HAP-1 (cell line): ENCODE data around the gene BRWD1.

Experiments used
- DNase-seq, 2 experiments: peaks; one replicate each; pipeline ENCODE4 v3.0.0-alpha.2; 2016 to 2020; ENCODE audit warnings: low spot score in 2 of 2
- H3K27me3 ChIP-seq: fragments of 250-450 bp; sonication (Bioruptor Pico); 2 replicates; pipeline ENCODE4 v1.5.1; 2020; ENCODE audit warnings: low read depth, mild to moderate bottlenecking, moderate library complexity
- H3K36me3 ChIP-seq: fragments of 250-450 bp; sonication (Bioruptor Pico); replicated peaks from 2 replicates; pipeline ENCODE4 v1.5.1; 2020; ENCODE audit warnings: mild to moderate bottlenecking
- H3K4me1 ChIP-seq: fragments of 250-450 bp; sonication (Bioruptor Pico); 2 replicates; pipeline ENCODE4 v1.5.1; 2020; ENCODE audit warnings: mild to moderate bottlenecking
- H3K4me3 ChIP-seq: fragments of 250-450 bp; sonication (Bioruptor Pico); 2 replicates; pipeline ENCODE4 v1.5.1; 2020; ENCODE audit warnings: mild to moderate bottlenecking, moderate library complexity
- H3K9me3 ChIP-seq: fragments of 250-450 bp; sonication (Bioruptor Pico); 2 replicates; pipeline ENCODE4 v1.5.1; 2020; ENCODE audit warnings: mild to moderate bottlenecking, moderate library complexity
- in situ Hi-C: fragments of 300-500 bp; cut with MboI; formaldehyde crosslinking; loops from 3 replicates; pipeline ENCODE4 v1.14.3; 2020; ENCODE audit warnings: low sequenced_read_pairs, inconsistent platforms, mixed read lengths

BRWD1 gene

DNA sequence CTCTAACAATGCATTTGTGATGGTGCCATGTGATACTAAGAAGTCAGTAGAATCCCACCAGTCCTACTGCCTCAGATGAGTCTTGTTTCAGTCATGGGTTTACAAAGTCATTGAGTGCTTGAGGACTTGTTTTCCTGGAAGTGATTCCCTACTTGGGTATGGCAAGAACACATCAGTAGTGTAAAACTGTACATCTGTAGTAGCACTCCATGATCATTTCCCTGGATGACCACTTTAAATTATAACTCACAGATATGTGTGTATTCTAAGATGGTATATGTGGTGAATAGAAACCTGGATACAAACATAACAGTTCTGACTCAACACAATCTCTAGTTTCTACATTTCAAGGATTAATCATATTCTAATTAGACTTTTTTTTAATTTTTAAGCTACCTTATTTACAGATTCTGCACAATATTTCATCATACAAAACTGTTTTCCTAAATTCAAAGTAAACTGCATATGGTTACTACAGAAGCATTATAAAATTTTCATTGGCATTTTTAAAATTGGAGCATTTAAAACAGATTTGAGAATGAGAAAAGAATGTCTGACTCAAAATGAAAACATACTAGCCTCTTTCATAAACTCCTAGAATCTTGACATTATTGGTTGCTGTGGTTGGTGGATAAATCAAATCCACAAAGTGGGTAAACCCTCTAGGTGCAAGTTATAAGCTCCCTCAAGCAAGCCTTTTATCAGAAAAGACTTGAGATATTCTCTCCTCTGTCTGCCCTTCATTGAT lies 123.4 kb downstream of the BRWD1 start:
- Histone ChIP-seq H3K9me3 (no peaks in the 10 kb centered on the region), H3K27me3 (no peaks in the 10 kb centered on the region), H3K4me1 (peaks cover 7% of the 10 kb centered on the region), H3K36me3 (peaks cover 7% of the 10 kb centered on the region), H3K4me3 (no peak overlapping the region)
- in situ Hi-C loops, result loop anchor here (10.0 kb wide), 1 partner anchor 255 kb away; the partner anchor contains the start of gene LCA5L
- no peak for DNase-seq

DNA sequence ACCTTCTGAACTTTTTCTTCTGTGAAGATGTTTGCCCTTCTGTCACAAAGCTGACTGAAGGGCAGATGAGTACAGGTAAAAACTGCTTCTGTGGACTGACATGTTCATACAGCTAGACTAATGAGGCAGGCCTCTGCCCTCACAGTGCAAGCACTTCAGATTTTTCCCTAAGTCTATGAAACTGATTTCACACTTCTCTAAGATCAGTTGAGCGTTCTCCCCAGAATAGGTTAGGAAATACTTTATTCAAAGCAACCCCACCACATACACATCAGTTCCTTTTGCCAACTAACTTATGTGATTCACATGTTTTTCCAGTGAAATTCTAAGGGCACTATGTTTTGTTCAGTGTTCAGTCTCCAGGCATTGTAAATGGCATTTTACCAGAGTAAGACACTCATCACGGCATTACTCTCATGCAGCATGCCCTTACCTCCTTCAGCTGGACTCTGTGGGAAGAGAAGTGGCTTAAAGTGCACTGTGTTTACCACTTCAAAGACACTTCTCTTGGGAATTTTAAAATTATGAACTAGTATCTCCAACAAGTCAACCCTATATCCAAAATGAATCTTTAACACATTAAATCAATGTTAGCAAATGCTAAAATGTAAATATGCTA lies 124.8 kb downstream of the BRWD1 start:
- Histone ChIP-seq H3K4me1 (peaks cover 16% of the 10 kb centered on the region), H3K9me3 (no peaks in the 10 kb centered on the region), H3K27me3 (no peaks in the 10 kb centered on the region), H3K4me3 (no peak overlapping the region), H3K36me3 (no peaks in the 10 kb centered on the region)
- no peak for DNase-seq
- in situ Hi-C loops, result loop anchor here (10.0 kb wide), 1 partner anchor 256 kb away; the partner anchor contains the start of gene LCA5L

DNA sequence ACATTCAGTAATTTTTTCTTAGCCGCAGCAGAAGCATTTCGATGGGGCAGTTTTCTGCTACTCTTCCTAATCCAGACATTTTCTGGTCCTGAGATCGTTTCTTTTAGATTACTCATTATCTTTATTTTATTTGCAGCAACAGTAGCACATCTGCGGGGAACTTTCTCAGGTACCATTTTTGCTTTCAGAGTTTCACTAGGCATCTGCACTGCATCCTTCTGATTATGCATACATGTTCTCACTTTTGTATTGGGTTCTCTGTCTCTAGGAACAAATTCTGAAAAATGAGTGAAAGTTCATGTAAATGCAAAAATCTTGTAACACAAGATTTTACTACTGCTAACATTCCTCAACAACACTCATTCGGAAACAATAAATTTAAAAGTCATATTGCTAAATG lies 126.3 kb downstream of the BRWD1 start:
- DNase-seq, result no peak
- H3K9me3 ChIP-seq, result no peaks in the 10 kb centered on the region
- H3K4me3 ChIP-seq, result no peak overlapping the region
- H3K36me3 ChIP-seq, result no peaks in the 10 kb centered on the region; the same call in 1 of the 2 replicates
- peaks cover 16% of the 10 kb centered on the region for H3K4me1 ChIP-seq
- H3K27me3 ChIP-seq, result no peaks in the 10 kb centered on the region
- in situ Hi-C loops, result loop anchor here (10.0 kb wide), 1 partner anchor 258 kb away; the partner anchor contains the start of gene LCA5L

- Histone ChIP-seq H3K9me3 (no peaks in the 10 kb centered on the region), H3K36me3 (no peaks in the 10 kb centered on the region; the same call in 1 of the 2 replicates), H3K4me1 (peaks cover 17% of the 10 kb centered on the region), H3K4me3 (no peak overlapping the region), H3K27me3 (no peaks in the 10 kb centered on the region)
- DNase-seq, result no peak
- in situ Hi-C loops, result loop anchor here (10.0 kb wide), 1 partner anchor 258 kb away; the partner anchor contains the start of gene LCA5L
Observed at GRCh38 chr21:39186676-39187075, 126.8 kb downstream of the BRWD1 start.

DNA sequence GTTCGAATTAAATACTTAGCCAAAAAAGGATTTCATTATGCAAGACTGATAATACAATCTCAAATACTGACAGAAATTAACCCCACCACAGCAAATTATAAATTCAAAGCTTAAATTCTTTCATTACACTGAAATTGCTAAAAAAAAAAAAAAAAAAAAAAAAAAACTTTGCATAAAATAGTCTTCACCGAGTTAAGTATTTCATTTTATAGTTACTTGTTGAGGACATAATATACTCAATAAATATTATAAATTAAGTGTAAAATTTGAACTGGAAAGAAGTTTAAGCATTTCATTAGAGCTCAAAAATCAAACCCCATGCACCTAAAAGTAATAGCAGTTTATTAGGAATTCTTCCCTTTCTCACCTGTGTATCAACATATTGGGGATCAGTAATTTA lies 128.3 kb downstream of the BRWD1 start:
- no peak overlapping the region for H3K4me3 ChIP-seq
- H3K4me1 ChIP-seq, result peaks cover 24% of the 10 kb centered on the region
- in situ Hi-C loops, result loop anchor here (10.0 kb wide), 1 partner anchor 260 kb away; the partner anchor contains the start of gene LCA5L
- peaks cover 8% of the 10 kb centered on the region for H3K36me3 ChIP-seq
- no peak for DNase-seq
- H3K27me3 ChIP-seq, result no peaks in the 10 kb centered on the region
- no peaks in the 10 kb centered on the region for H3K9me3 ChIP-seq

GRCh38 chr21:39184050-39184980 lies 129.1 kb downstream of the BRWD1 start:
- DNase-seq, result no peak
- Histone ChIP-seq H3K4me1 (peaks cover 24% of the 10 kb centered on the region), H3K9me3 (no peaks in the 10 kb centered on the region), H3K27me3 (no peaks in the 10 kb centered on the region), H3K4me3 (peak overlapping the region; percentile 83), H3K36me3 (peaks cover 16% of the 10 kb centered on the region)
- in situ Hi-C loops, result loop anchor here (10.0 kb wide), 1 partner anchor 260 kb away; the partner anchor contains the start of gene LCA5L

DNA sequence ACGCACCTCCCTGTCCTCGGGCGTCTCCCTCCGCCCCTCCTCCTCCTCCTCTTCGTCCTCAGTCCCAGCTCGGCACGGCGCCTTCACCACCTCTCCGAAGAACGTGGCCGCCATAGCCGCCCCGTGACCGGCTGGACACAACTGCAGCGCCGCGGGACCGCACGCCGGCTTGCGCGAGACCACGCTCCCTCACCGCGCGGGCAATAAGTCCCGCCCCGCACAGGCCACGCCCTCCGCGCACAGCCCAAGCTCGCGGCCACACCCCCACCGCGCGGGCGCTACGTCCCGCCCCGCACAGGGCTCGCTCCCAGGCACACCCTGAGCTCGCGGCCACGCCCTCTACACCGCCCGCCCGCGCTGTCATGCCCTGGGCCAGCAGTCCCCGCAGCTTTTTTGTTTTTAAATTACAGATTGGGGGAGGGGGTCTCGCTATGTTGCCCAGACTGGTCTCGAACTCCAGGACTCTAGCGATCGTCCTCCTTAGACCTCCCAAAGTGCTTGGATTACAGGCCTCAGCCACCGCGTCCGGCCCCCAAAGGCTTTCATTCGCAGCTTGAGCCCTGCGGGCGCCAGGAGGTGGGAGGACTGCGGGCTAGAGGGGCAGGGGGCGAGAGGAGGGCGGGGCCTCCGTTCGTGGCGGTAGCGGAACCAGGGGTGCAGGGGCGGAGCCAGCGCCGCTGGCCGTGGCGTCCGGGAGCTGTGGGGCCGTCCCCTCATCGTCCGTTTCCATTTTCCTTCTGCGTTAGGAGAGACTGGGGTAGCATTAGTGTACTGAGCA lies 130.0 kb downstream of the BRWD1 start, which contains the start of gene PSMG1:
PSMG1 (minus strand) TSS at position 180 of the 778 bp plus-strand sequence; CDS start at position 114, 66 bp downstream.
- Histone ChIP-seq H3K36me3 (peaks cover 25% of the 10 kb centered on the region), H3K27me3 (no peaks in the 10 kb centered on the region), H3K9me3 (no peaks in the 10 kb centered on the region), H3K4me1 (peaks cover 24% of the 10 kb centered on the region), H3K4me3 (peak within 1 kb of the TSS; percentile 83)
- peak; percentile 87 to 96 for DNase-seq
- in situ Hi-C loops, result loop anchor here (10.0 kb wide), 1 partner anchor 261 kb away; the partner anchor contains the start of gene LCA5L

- in situ Hi-C loops, result loop anchor here (10.0 kb wide), 1 partner anchor 262 kb away; the partner anchor contains the start of gene LCA5L
- Histone ChIP-seq H3K9me3 (no peaks in the 10 kb centered on the region), H3K4me3 (peak overlapping the region; percentile 83), H3K4me1 (peaks cover 24% of the 10 kb centered on the region), H3K36me3 (peaks cover 31% of the 10 kb centered on the region), H3K27me3 (no peaks in the 10 kb centered on the region)
- DNase-seq, result peak in 1 of 2 experiments; percentile 27
Observed at GRCh38 chr21:39182484-39183271, 130.8 kb downstream of the BRWD1 start.

GRCh38 chr21:39182016-39182415 lies 131.4 kb downstream of the BRWD1 start:
- H3K4me3 ChIP-seq, result peak overlapping the region; percentile 83
- H3K27me3 ChIP-seq, result no peaks in the 10 kb centered on the region
- no peaks in the 10 kb centered on the region for H3K9me3 ChIP-seq
- H3K36me3 ChIP-seq, result peaks cover 37% of the 10 kb centered on the region
- no peak for DNase-seq
- H3K4me1 ChIP-seq, result peaks cover 26% of the 10 kb centered on the region
- in situ Hi-C loops, result loop anchor here (10.0 kb wide), 1 partner anchor 263 kb away; the partner anchor contains the start of gene LCA5L

DNA sequence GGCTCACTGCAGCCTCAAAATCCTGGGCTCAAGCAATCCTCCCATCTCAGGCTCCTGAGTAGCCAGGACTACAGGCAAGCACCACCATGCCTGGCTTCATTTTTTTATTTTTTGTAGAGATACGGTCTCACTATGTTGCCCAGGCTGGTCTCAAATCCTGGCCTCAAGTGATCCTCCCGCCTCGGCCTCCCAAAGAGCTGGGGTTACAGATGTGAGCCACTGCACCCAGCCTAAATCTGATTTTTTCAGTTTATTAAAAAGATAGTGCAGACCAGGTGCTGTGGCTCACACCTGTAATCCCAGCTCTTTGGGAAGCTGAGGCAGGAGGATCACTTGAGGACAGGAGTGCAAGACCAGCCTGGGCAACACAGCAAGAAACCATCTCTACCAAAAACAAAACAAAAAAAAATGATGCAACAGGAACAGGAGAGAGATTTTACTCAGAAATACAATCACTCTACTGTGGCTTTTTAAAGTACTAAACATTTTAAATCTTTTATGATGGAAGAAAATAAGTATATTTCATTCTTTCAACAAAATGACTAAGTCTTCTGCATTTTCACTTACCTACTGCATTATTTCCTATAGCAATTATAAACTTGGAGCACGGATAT lies 132.1 kb downstream of the BRWD1 start:
- peak overlapping the region; percentile 83 for H3K4me3 ChIP-seq
- in situ Hi-C loops, result loop anchor here (10.0 kb wide), 1 partner anchor 263 kb away; the partner anchor contains the start of gene LCA5L
- no peaks in the 10 kb centered on the region for H3K27me3 ChIP-seq
- H3K36me3 ChIP-seq, result peaks cover 44% of the 10 kb centered on the region
- DNase-seq, result no peak
- no peaks in the 10 kb centered on the region for H3K9me3 ChIP-seq
- peaks cover 26% of the 10 kb centered on the region for H3K4me1 ChIP-seq

GRCh38 chr21:39180429-39181019 lies 132.9 kb downstream of the BRWD1 start:
- H3K36me3 ChIP-seq, result peaks cover 51% of the 10 kb centered on the region
- H3K4me1 ChIP-seq, result peaks cover 22% of the 10 kb centered on the region
- H3K4me3 ChIP-seq, result no peak overlapping the region; the same call in 1 of the 2 replicates
- no peaks in the 10 kb centered on the region for H3K27me3 ChIP-seq
- no peak for DNase-seq
- H3K9me3 ChIP-seq, result no peaks in the 10 kb centered on the region
- in situ Hi-C loops, result loop anchor here (10.0 kb wide), 1 partner anchor 264 kb away; the partner anchor contains the start of gene LCA5L
